Right lobe of liver (tissue), 4 donors: ENCODE data around the gene LRFN2.

Experiments
- CTCF ChIP-seq, 4 donors: fragments of 200-600 bp in 3 of 4; fragments of 450-650 bp in 1 of 4; IDR thresholded peaks; one replicate each; pipeline versions ENCODE4 v1.5.1 to v1.8.0; 2016 to 2022; ENCODE audit warnings: antibody characterized with exemption in 4 of 4, mild to moderate bottlenecking in 2 of 4
- POLR2A ChIP-seq: fragments of 450-650 bp; IDR thresholded peaks from one replicate; pipeline ENCODE4 v1.6.1; 2017; ENCODE audit warnings: antibody characterized with exemption, mild to moderate bottlenecking
- donor health status: DM: no; HTN: no; CAD: no.
- donor health status: DM: no; HTN: no; CAD: no.
- donor health status: DM: no; HTN: yes; CAD: no.

DNA sequence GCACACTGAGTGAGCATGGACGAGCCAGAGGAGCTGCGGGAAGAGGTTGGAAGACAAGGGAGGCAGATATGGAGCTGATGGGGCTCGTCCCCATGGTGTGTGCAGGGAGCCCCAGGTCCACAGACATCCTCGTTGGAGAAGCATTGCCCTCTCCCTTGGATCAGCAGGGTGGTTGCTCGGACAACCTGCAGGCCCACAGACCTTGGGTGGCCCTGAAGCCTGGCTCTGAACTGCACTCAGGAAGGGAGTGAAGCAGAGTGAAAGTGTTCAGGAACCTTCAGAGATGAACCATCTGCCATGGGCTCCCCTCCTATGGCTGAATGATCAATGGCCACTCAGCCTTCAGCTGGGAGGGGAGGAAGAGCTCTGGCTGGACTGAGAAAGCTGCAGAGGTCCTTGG is 43.3 kb upstream of the LRFN2 start:
- TF ChIP-seq CTCF (IDR thresholded peaks at IDR 0.05) = no peak
- no peak for TF ChIP-seq POLR2A
